ES-I3 (cell line): ENCODE results near the gene CELF5.

ENCODE experiments used
- H3K36me3 ChIP-seq: 2 replicates; pipeline ENCODE4 v1.6.1; 2013; ENCODE audit warnings: mild to moderate bottlenecking, low read length, control low read depth, moderate library complexity; ENCODE audit not compliant: insufficient read depth
- H3K4me1 ChIP-seq: 2 replicates; pipeline ENCODE4 v1.6.1; 2013; ENCODE audit warnings: mild to moderate bottlenecking, control low read depth, low read length; ENCODE audit not compliant: insufficient read depth
- H3K9ac ChIP-seq: 2 replicates; pipeline ENCODE4 v1.6.1; 2013; ENCODE audit warnings: low read depth, mild to moderate bottlenecking, low read length, moderate library complexity
- H3K9me3 ChIP-seq: 2 replicates; pipeline ENCODE4 v1.6.1; 2013; ENCODE audit warnings: mild to moderate bottlenecking, low read length, moderate library complexity; ENCODE audit not compliant: control insufficient read depth, insufficient read depth

Gene CELF5

DNA sequence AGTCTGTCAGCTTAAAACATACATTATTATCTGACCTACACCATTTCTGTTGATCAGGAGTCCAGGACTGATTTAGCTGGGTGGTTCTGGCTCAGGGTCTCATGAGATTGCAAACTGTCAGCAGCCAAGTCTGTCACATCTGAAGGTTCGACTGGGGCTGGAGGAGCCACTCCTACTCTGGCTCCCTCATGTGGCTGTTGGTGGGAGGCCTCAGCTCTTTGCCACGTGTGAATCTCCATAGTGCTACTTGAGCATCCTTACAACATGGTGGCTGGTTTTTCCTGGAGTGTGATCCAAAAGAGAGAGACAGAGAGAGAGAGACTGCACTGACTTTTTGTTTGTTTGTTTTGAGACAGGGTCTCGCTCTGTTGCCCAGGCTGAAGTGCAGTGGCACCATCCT lies 78.3 kb downstream of the CELF5 start:
- Histone ChIP-seq H3K36me3 (no peaks in the 10 kb centered on the region), H3K9ac (no peak overlapping the region), H3K4me1 (no peaks in the 10 kb centered on the region), H3K9me3 (peaks cover 4% of the 10 kb centered on the region)

DNA sequence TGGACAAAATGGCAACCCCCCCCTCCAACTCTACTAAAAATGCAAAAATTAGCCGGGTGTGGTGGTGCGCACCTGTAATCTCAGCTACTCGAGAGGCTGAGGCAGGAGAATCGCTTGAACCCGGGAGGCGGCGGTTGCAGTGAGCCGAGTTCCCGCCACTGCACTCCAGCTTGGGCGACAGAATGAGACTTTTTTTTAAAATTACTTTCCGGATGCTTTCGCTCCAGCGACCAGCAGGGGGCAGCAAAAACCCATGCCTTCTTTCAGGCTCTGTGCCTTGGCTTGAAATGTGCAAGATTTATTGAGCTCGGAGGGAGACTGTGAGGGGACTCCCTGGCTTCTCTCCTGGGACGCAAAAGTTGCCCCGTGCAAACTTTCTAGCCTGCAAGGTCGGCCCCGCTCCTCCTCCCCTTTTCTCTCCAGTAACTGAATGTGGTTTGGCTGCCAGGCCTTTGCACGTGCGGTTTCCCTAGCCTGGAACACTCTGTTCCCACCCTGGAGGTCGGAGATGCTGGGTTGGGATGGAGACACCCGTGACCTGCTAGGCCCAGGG lies 80.5 kb downstream of the CELF5 start:
- H3K4me1 ChIP-seq, result no peaks in the 10 kb centered on the region
- peaks cover 4% of the 10 kb centered on the region for H3K9me3 ChIP-seq
- H3K9ac ChIP-seq, result no peak overlapping the region
- no peaks in the 10 kb centered on the region for H3K36me3 ChIP-seq

DNA sequence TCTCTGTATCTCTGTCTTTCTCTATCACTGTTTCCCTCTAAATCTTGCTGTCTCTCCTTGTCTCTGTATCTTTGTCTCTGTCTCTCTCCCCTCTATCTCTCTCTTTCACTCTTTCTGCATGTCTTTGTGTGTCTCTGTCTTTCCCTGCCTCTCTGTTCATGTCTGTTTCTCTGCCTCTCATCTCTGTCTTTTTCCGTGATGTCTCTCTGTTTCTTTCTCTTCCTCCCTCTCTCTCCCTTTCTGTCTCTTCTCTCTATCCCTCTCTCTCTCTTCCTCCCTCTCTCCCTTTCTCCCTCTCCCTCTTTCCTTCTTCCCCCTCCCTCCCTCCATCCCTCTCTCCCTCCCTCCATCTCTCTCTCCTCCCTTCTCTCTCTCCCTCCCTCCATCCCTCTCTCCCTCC lies 85.3 kb downstream of the CELF5 start:
- Histone ChIP-seq H3K9me3 (no peaks in the 10 kb centered on the region), H3K36me3 (no peaks in the 10 kb centered on the region), H3K9ac (no peak overlapping the region), H3K4me1 (no peaks in the 10 kb centered on the region)

DNA sequence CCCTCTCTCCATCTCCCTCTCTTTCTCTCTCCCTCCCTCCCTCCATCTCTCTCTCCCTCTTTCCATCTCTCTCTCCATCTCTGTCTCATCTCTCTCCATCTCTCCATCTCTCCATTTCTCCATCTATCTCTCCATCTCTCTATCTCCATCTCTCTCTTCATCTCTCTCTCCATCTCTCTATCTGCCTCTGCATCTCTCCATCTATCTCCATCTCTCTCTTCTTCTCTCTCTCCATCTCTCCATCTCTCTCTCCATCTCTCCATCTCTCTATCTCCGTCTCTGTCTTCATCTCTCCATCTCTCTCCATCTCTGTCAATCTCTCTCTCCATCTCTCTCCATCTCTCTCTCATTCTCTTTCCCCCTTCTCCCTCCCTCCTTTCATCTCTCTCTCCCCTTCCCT lies 85.8 kb downstream of the CELF5 start:
- Histone ChIP-seq H3K9ac (no peak overlapping the region), H3K9me3 (no peaks in the 10 kb centered on the region), H3K36me3 (no peaks in the 10 kb centered on the region), H3K4me1 (no peaks in the 10 kb centered on the region)

DNA sequence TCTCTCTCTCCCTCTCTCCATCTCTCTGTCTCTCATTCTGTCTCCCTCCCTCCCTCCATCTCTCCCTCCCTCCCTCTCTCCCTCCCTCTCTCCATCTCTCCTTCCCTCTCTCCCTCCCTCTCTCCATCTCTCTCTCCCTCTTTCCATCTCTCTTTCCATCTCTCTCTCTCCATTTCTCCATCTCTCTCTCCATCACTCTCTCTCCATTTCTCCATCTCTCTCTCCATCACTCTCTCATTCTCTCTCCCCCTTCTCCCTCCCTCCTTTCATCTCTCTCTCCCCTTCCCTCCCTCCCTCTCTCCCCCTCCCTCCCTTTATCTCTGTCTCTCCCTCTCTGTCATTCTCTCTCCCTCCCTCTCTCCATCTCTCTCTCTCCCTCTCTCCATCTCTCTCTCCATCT lies 86.2 kb downstream of the CELF5 start:
- no peaks in the 10 kb centered on the region for H3K36me3 ChIP-seq
- H3K4me1 ChIP-seq, result no peaks in the 10 kb centered on the region
- no peaks in the 10 kb centered on the region for H3K9me3 ChIP-seq
- H3K9ac ChIP-seq, result no peak overlapping the region

DNA sequence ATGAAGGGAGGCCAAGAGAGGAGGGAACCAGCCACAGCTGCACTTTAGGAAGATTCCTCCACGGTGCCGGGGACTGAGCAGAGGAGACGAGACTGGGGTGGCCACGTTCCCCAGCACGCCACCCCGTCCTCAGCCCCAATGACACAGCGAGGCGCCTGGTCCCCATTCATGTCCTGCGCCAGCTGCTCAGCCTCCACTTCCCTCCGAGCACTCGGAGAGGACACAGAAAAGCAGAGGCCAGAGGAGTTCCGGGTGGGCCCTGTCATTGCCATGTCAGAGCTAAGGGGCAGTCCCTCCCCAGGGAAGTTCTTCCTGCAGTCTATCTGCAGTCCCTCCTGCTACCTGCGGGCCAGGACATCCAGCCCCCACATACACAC lies 88.7 kb downstream of the CELF5 start:
- H3K4me1 ChIP-seq, result no peaks in the 10 kb centered on the region
- H3K9me3 ChIP-seq, result no peaks in the 10 kb centered on the region
- H3K36me3 ChIP-seq, result no peaks in the 10 kb centered on the region
- no peak overlapping the region for H3K9ac ChIP-seq

DNA sequence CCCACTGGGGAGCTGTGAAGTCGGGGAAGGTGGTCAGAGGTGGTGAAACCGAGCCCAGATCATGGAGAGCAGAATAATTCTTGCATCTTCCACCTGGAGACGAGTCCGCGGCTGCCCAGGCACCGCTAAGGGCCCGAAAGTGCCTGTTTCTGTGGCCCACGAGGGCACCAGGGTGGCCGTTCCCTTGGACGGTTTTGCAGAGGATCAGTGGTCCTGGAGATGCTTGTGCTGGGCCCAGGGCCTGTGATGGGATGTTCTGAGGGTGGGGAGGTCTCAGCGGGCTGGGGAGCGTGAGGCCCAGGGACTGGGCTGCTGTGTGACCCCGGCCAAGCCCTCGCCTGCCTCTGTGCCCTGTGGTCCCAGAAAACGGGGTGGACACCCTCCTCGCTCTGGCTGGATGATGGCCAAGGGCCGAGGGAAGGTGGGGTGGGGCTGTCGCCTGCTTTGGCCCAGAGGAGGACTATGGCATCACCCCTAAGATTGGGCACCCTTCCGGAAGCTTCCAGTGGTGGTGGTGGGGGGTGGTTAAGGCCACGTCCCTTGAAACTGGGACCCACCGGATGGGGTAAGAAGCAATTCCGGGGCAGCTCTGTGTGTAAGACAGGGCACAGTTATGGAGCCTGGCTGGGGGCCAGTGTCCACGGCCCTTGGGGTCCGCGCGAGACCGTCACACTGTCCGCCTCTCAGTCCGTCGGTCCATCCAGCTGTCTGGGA lies 90.7 kb downstream of the CELF5 start:
- Histone ChIP-seq H3K9ac (no peak overlapping the region), H3K36me3 (no peaks in the 10 kb centered on the region), H3K9me3 (no peaks in the 10 kb centered on the region), H3K4me1 (no peaks in the 10 kb centered on the region)

DNA sequence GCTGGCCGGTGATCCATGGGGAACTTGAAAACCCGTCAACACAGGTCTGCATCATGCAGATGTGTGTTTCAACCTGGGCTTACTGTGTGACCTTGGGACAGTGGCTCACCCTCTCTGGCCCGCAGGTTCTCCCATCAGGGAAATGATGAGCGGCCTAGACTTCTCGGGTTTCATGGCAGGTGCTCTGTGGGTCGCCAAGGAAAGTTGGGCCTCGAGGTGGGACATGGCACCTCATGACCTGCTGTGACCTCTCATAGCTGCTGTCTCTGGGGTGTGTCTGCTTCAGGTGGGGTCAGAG lies 91.2 kb downstream of the CELF5 start:
- Histone ChIP-seq H3K36me3 (no peaks in the 10 kb centered on the region), H3K9ac (no peak overlapping the region), H3K4me1 (no peaks in the 10 kb centered on the region), H3K9me3 (no peaks in the 10 kb centered on the region)

DNA sequence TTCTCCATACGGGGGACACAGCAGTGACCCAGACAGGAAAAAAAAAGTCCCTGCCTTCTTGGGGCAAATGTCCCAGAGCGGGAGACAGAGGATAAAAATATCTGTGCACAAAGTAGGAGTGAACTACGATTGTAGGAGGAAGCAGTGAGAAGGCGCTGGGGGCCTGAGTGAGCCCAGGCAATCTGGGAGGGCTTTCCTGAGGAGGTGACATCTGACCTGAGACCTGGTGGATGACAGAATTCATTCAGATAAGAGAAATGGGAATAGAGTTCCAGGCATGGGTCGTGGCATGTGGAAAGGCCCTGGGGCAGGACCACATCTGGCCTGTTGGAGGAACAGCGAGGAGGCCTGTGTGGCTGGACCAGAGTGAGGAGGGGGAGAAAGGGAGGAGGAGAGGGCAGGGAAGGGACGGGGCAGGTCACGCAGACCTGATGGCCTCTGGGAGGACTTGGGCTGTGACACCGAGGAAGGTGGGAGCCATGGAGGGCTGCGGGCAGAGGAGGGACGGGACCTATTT lies 91.7 kb downstream of the CELF5 start:
- H3K9me3 ChIP-seq, result no peaks in the 10 kb centered on the region
- H3K4me1 ChIP-seq, result no peaks in the 10 kb centered on the region
- H3K9ac ChIP-seq, result no peak overlapping the region
- H3K36me3 ChIP-seq, result no peaks in the 10 kb centered on the region

DNA sequence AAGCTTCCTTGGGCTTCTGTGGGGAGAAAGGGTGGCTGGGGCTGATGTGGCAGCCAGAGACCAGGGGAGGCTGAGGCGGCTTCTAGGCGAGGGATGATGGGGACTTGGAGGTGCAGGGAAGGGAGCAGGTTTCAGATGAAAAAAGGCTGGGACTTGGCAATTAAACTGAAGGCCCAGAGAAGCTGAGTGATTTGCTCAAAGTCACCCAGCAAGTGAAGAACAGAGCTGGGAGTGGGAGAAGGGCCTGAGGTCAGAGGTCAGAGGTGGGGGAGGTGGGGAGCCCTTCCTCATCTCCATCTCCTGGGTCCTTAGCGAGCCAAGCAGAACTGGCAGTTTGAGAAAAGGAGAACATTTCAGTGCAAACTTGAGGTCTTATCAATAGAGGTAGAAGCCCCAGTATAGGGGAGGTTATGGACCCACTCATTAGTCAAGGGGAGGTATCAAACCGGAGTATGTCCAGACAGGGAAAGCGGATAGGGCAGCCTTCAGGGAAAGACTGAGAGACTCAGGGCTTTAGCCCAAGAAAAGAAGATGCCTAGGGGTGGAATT lies 92.3 kb downstream of the CELF5 start:
- H3K9me3 ChIP-seq, result no peaks in the 10 kb centered on the region
- H3K9ac ChIP-seq, result no peak overlapping the region
- no peaks in the 10 kb centered on the region for H3K4me1 ChIP-seq
- H3K36me3 ChIP-seq, result no peaks in the 10 kb centered on the region

DNA sequence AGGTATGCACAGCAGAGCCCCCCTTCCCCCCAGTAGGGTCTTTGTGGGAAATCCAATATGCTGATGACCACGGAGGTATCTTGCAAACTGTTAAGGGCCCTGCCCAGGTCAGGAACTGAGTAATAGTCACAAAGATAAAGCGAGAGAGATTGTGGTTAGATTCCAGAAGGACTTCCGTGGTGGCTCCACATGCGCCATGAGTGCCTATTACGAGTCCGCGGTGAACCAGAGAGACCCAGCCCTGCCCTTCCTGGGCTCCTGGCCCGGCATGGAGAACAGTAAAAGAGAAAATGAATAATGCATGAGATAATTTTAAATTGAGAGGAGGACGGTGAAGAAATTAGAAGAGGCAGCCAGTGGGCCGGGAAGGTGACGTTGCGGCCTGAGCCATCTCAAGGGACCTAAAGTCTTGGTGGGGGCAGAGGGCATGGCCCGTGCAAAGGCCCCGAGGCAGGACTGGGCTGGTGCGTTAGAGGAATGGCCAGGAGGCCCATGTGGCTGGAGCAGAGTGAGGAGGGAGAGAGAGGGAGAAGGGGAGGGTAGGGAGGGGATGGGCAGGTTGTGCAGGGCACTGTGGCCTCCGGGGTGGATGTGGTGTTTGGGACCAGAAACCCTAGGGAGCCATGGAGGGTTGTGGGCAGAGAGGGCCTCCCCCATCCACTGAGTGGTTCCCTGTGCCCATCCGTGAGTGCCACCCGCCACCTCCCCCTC lies 95.3 kb downstream of the CELF5 start:
- no peak overlapping the region for H3K9ac ChIP-seq
- no peaks in the 10 kb centered on the region for H3K4me1 ChIP-seq
- no peaks in the 10 kb centered on the region for H3K36me3 ChIP-seq
- no peaks in the 10 kb centered on the region for H3K9me3 ChIP-seq

DNA sequence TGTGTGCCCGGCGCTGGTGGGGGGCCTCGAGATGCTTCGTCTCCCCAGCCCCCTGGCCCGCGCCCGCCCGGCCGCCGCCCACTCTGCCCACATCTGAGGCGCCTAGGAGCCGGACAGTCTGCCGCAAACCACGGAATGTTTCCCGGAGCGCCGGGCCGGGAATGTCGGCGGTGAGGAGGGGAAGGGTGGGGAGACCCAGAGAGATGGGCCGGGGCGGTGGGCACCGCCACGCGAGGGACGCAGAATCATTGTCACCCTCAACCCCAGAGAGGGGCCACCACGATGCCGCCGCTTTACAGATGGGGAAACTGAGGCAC lies 95.9 kb downstream of the CELF5 start:
- Histone ChIP-seq H3K4me1 (no peaks in the 10 kb centered on the region), H3K9me3 (no peaks in the 10 kb centered on the region), H3K36me3 (no peaks in the 10 kb centered on the region), H3K9ac (no peak overlapping the region)

DNA sequence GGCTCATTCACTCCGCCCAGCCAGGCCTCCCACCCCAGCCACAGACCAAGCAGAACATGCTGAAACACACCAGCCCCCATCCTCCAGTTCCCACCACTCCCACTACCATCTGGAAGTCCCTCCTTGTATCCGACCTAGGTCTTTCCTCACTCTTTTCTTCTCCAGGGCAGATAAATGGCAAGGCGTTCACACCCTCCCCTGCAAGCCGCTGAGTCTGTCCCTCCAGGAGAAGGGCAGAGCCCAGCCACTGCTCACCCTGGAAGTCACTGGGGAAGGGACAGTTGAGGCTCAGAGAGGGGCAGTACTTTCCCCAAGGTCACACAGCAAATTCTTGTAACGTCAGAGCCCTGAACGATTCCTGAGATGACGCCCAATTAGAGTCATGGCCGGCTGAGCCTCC lies 96.4 kb downstream of the CELF5 start:
- Histone ChIP-seq H3K4me1 (no peaks in the 10 kb centered on the region), H3K9ac (no peak overlapping the region), H3K9me3 (no peaks in the 10 kb centered on the region), H3K36me3 (no peaks in the 10 kb centered on the region)

DNA sequence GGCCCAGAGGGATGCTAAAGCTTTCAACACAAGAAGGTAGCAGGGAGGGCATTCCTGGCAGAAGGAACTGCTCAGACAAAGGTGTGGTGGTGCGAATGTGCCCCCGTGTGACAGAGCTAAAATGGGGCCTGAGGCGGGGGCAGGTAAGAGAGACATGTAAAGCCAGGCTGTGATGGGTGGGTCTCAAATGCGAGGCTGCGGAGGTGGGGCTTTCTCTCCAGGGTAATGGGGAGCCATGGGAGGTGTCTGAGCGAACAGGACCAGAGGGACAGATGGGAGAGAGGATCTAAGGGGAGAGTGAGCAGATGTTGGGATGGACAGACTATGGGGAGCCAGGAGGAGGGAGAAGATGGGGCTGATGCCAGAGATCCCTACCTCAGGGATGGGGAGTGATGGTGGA lies 97.2 kb downstream of the CELF5 start:
- Histone ChIP-seq H3K9me3 (no peaks in the 10 kb centered on the region), H3K9ac (no peak overlapping the region), H3K4me1 (no peaks in the 10 kb centered on the region), H3K36me3 (no peaks in the 10 kb centered on the region)
